ENCODE results near the gene TEX264.

DNA sequence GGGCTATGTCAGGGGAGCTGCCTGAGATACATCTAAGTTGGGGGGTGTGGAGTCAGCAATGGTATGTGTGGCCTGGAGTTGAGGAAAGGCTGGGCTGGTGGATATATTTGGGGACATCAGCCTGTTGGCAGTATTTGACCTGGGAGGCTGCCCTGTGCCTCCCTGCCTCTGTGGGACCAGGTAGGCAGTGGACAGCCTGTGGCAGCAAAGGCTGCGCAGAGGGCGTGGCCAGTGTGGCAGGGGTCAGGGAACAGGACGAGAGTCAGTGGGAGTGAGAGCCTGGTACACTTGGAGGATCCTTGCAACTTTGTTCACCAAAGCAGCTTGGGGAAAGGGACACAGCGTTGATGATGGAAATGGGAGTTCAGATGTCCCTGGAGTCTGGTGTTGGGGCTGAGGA is 15.0 kb downstream of the TEX264 start:
- no peak for TF ChIP-seq EZH2 (IDR thresholded peaks at IDR 0.05; ENCODE audit: borderline replicate concordance, insufficient read depth, low read length, poor library complexity, severe bottlenecking)
- no peak for TF ChIP-seq POLR2AphosphoS5 (IDR thresholded peaks at IDR 0.05)
